ENCODE data around the gene SHQ1. TPM values are rescaled to one million over a fixed set of nuclear protein-coding genes. Genes with fewer than 3 reads are reported as not detected.
"Not testable (repeated sequence)": the region's sequence is repeated elsewhere in the genome, so short reads cannot be mapped to it uniquely, and the experiment has no call there.

Gene SHQ1
- total RNA-seq, 1 experiment from 2014 or later: 14.0 TPM

- H3K27ac ChIP-seq; H3K36me3 ChIP-seq; DNase-seq; H3K4me1 ChIP-seq; H3K4me3 ChIP-seq; H3K27me3 ChIP-seq; H3K9me3 ChIP-seq (replicated peaks): not testable (repeated sequence)
These were observed 137.8 kb downstream of the SHQ1 start for GRCh38 chr3:72710471-72710870.

- Histone ChIP-seq H3K4me3 (no peak overlapping the region), H3K4me1 (no peaks in the 10 kb centered on the region), H3K27me3 (no peaks in the 10 kb centered on the region), H3K27ac (no peak overlapping the region), H3K36me3 (no peaks in the 10 kb centered on the region), H3K9me3 (replicated peaks) (no peaks in the 10 kb centered on the region)
- DNase-seq: no peak
These were observed 139.8 kb downstream of the SHQ1 start for GRCh38 chr3:72708441-72708840.

- no peaks in the 10 kb centered on the region for H3K9me3 ChIP-seq (replicated peaks)
- DNase-seq: no peak
- no peak overlapping the region for H3K27ac ChIP-seq
- H3K4me1 ChIP-seq: no peaks in the 10 kb centered on the region
- H3K4me3 ChIP-seq: no peak overlapping the region
- no peaks in the 10 kb centered on the region for H3K27me3 ChIP-seq
- no peaks in the 10 kb centered on the region for H3K36me3 ChIP-seq
These were observed 145.2 kb downstream of the SHQ1 start for GRCh38 chr3:72702997-72703396.

- Histone ChIP-seq H3K4me1 (no peaks in the 10 kb centered on the region), H3K27me3 (no peaks in the 10 kb centered on the region), H3K4me3 (no peak overlapping the region), H3K36me3 (no peaks in the 10 kb centered on the region), H3K9me3 (replicated peaks) (no peaks in the 10 kb centered on the region), H3K27ac (no peak overlapping the region)
- no peak for DNase-seq
These were observed 145.9 kb downstream of the SHQ1 start for GRCh38 chr3:72702390-72702789.

- Histone ChIP-seq H3K9me3 (replicated peaks) (no peaks in the 10 kb centered on the region), H3K4me1 (no peaks in the 10 kb centered on the region), H3K27me3 (no peaks in the 10 kb centered on the region), H3K4me3 (no peak overlapping the region), H3K27ac (no peak overlapping the region), H3K36me3 (no peaks in the 10 kb centered on the region)
- DNase-seq: no peak
These were observed 148.1 kb downstream of the SHQ1 start for GRCh38 chr3:72700106-72700505.

GRCh38 chr3:72699631-72700030 is 148.6 kb downstream of the SHQ1 start:
- Histone ChIP-seq H3K27ac (no peak overlapping the region), H3K27me3 (no peaks in the 10 kb centered on the region), H3K9me3 (replicated peaks) (no peaks in the 10 kb centered on the region), H3K4me1 (no peaks in the 10 kb centered on the region), H3K4me3 (no peak overlapping the region), H3K36me3 (no peaks in the 10 kb centered on the region)
- no peak for DNase-seq

Other genes starting within 250 kb of the SHQ1 start
- 7.0 and 7.2 TPM in 2 replicates for gene GXYLT2, start 39.6 kb upstream of the SHQ1 start, total RNA-seq (2014; rRNA removed; shearing (Covaris generic))
- gene PPP4R2, start 148.4 kb upstream of the SHQ1 start, total RNA-seq (2014; rRNA removed; shearing (Covaris generic)): 48.9 and 55.6 TPM in 2 replicates
- 2.8 and 4.4 TPM in 2 replicates for gene EBLN2, start 213.2 kb upstream of the SHQ1 start, total RNA-seq (2014; rRNA removed; shearing (Covaris generic))

All from SJCRH30 (cell line).